HuH-7 (cell line): ENCODE measurements around the gene STON1.
"Not testable (repeated sequence)": the region's sequence is repeated elsewhere in the genome, so short reads cannot be mapped to it uniquely, and the experiment has no call there.

Experiments
- DNase-seq: peaks from one replicate; pipeline ENCODE4 v3.0.0; 2011; ENCODE audit warnings: low spot score

Gene STON1, protein sequence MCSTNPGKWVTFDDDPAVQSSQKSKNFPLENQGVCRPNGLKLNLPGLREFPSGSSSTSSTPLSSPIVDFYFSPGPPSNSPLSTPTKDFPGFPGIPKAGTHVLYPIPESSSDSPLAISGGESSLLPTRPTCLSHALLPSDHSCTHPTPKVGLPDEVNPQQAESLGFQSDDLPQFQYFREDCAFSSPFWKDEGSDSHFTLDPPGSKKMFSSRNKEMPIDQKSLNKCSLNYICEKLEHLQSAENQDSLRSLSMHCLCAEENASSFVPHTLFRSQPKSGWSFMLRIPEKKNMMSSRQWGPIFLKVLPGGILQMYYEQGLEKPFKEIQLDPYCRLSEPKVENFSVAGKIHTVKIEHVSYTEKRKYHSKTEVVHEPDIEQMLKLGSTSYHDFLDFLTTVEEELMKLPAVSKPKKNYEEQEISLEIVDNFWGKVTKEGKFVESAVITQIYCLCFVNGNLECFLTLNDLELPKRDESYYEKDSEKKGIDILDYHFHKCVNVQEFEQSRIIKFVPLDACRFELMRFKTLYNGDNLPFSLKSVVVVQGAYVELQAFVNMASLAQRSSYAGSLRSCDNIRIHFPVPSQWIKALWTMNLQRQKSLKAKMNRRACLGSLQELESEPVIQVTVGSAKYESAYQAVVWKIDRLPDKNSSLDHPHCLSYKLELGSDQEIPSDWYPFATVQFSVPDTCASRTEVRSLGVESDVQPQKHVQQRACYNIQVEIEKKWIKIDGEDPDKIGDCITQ

GRCh38 chr2:48530033-48530811 is at the start of gene STON1:
Gene STON1, plus strand, starts transcription at chr2:48530154. Its CDS starts 50,480 bp downstream, at chr2:48580634.
- DNase-seq: peak; percentile 30

GRCh38 chr2:48480526-48480925 is 49.4 kb upstream of the STON1 start:
- no peak for DNase-seq

GRCh38 chr2:48482313-48482712 is 47.6 kb upstream of the STON1 start:
- no peak for DNase-seq

- DNase-seq: no peak
Measured at GRCh38 chr2:48482769-48483168, 47.2 kb upstream of the STON1 start.

DNA sequence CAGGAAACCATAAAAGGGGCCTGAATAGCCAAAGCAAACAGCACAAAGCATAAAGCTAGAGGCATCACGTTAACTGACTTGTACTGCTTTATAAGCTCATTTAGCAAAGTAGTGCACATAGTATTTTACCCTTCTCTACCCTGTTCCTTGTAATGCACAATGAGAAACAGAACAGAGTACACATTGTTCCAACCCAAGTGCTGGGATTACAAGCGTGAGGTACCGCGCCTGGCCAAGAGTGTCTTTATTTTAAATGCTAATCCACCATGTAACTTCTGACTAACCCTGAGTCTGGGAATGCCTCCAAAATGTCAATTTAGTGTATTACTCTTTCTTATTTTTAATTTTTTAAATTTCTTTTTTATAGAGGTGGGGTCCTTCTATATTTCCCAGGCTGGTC is 46.4 kb upstream of the STON1 start:
- no peak for DNase-seq

GRCh38 chr2:48483916-48484315 is 46.0 kb upstream of the STON1 start:
- DNase-seq: no peak

GRCh38 chr2:48488545-48488944 is 41.4 kb upstream of the STON1 start:
- no peak for DNase-seq

DNA sequence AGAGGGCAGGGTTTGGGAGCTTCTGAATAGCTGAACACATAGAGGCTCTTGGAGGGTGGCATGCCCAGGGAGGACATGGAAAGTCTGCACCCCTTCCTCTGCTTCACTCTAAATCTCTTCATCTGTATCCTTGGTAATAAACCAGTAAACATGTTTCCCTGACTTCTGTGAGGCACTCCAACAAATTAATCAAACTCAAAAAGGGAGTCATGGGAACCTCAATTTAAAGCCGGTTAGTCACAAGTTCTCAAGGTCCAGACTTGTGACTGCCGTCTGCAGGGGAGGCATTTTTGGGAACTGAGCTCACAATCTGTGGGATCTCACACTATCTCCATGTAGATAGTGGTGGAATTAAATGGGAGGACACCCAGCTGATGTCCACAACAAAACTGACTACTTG is 33.1 kb upstream of the STON1 start:
- DNase-seq: no peak

DNA sequence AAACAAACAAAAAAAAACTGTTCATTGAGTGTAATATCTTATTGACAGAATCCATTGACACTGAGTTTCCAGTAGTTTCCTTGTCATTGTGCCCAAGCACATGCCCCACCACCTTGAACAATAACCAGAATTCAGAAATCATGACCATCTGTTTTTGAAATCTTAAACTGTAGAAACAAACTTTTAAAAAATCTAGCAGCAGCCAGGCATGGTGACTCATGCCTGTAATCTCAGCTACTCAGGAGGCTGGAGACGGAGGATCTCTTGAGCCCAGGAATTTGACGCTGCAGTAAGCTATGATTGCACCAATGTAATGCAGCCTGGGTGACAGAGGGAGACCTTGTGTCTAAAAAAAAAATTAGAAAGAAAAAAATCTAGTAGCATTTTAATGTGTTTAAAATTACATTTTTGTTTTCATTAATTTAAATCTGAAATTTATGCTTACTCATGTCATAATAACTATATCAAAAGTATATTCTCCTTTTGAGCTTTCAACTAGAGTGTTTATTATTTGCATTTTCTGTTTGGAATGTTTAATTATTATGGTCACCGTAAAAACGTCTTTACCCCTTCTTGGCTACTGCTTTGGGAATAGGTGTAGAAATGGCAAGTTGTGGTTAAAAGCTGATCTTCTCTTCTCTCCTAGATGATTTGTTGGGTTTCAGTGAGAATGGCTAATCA is 25.2 kb upstream of the STON1 start:
- no peak for DNase-seq

DNA sequence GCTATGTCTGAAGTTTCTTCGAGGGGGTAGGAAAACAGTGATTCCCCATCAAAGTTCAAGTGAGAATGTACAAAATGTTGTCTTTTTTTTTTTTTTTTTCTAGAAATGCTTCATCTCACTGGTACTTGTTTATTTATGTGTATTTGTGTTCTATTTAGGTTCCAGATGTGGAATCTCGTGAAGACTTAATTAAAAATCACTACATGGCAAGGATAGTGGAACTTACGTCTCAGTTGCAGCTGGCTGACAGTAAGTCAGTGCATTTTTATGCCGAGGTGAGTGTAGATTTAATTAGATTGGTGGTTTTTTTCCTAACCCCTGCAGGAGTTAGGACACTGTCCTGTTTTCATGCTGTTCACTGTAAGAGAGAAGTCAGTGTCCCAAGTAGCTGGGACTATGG is 22.8 kb upstream of the STON1 start:
- no peak for DNase-seq

GRCh38 chr2:48508461-48509124 is 21.4 kb upstream of the STON1 start:
- DNase-seq: peak; percentile 15

GRCh38 chr2:48510329-48510728 is 19.6 kb upstream of the STON1 start:
- DNase-seq: no peak

DNA sequence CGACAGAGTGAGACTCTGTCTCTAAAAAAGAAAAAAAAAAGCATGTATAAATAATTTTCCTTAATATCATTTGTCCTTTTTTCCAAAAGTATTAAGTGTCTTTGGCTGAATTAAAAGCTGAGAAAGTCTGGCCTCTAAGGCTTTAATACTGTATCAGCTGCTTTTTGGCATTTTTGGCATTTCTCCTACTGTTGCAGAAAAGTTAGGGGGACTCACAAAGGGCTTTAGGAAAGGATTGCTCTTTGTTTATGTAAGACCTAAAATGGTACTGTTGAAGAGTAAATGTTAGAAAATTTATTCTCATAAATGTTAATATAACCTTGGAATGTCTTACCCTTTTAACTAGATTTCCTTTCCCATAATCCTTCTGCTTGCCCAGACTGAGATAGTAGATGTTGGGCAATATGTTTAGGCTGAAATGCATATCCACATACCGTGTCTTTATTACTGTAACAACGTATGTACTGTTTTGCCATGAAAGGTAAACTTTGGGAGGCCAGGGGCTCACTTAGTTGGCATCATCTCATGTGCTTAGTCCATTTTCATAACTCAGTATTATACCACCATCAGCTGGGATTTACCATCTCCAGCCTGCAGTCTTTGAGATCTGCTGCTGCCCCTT is 18.0 kb upstream of the STON1 start:
- no peak for DNase-seq

DNA sequence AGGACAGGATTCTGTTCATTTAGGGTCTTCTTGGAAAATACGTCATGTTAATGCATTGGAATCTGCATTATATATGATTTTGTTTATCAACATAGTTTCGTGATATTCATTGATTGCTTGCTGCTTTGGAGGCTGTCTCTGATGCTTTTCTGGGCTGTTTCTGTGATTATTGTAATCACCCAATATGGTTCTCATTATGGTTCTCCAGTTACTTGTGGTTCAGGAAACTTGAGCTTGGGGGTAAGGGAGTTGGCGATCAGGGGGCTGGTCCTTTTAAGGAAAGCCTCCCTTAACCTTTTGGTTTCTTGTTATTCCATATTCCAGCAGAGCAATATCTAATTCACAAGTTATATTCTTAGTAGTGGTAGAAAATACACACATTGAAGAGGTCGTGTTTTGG is 17.4 kb upstream of the STON1 start:
- DNase-seq: no peak

DNA sequence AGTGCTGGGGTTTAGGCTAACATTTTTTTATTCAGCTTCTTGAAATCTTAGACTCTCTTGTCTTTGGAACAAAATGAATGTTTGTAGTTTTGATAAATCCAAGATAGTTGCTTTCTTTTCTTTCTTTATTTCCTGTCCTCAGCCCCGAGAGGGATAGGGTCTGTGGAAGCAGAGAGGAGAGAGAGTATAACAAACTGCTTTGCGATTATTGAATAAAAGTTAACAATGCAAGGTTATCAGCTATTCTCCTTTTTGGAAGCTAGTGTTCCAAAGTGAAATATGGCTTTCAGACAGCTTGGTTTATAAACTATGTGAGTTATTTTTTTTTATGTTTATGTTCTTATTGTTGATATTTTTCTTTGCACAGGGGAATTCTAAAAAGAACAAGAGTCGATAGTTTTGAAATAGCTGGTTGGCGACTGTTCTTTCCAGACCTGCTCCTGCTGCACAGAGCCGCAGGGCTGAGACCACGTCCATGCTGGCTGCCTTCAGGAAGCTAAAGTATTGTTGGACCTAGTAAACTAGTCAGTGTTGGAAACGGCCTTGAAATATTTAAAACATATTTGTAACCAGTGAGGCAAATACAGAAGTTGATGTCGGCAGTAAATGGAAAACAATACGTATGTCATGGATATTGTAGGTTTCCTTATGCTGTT is 15.5 kb upstream of the STON1 start:
- no peak for DNase-seq

GRCh38 chr2:48515513-48515985 is 14.4 kb upstream of the STON1 start:
- no peak for DNase-seq

DNA sequence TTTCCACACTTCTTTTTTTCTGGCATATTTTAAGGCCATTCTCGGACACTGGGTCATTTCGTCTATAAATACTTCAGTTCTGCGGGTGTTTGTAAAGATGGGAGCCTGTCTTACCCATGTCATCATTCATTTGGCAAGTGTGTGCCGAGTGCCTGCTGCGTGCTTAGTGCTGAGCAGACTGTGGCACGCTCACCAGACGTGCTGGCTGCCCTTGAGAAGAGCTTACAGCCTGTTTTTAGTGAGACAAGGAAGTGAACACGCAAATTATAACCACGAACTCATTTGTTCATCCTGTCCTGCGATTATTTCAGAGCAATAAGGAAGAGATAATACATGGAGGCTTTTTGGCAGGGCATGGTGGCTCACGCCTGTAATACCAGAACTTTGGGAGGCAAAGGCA is 10.4 kb upstream of the STON1 start:
- DNase-seq: no peak

- not testable (repeated sequence) for DNase-seq
Measured at GRCh38 chr2:48524756-48525155, 5.2 kb upstream of the STON1 start.

DNA sequence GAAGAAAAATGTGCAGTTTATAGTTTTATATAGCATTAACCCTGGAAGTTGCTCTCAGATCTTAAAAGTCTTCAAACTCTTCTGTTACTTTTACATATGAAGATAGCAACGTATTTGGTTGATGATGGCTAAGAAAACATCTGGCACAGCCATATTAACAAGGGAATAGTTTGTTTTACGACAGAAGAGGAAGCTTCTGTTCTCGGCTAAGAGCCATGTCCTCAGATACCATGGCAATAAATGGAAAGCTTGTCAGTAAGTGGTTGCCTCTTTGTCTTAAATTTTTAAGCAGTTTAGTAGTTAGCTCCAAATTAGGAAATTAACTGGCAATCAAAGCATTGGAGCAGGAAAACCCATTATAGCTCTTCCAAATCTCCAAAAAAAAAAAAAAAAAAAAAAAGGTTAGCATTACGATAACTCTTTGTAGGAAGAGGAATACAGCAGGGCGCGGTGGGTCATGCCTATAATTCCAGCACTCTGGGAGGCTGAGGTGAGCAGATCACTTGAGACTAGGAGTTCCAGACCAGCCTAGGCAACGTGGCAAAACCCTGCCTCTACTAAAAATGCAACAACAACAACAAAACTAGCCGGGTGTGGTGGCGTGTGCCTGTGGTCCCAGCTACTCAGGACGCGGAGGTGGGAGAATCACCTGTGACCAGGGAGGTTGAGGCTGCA is 4.5 kb upstream of the STON1 start:
- DNase-seq: no peak
